Measurements from ENCODE around the gene USP34.

DNA sequence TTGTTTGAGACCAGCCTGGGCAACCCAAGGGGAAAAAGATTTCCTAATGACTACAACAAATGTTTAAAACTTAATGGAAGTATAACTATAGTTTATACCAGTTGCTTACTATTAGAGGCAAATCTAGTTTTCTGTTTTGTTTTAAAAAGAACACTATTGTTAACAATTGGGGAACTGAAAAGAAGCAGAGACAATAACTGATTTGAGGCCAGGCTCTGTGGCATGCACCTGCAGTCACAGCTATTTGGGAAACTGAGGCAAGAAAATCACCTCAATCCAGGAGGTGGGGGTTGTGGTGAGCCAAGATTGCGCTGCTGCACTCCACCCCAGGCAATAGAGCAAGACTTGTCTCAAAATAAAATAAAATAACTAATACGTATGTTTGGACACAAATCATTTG, 28.2 kb upstream of the USP34 start:
- TF ChIP-seq POLR2AphosphoS5 (IDR thresholded peaks at IDR 0.05; ENCODE audit: borderline replicate concordance, low read depth, low read length): no peak
- no peak for TF ChIP-seq EZH2 (IDR thresholded peaks at IDR 0.05)
- TF ChIP-seq FOXP2 (optimal IDR thresholded peaks at IDR 0.05; ENCODE audit: control extremely low read depth, extremely low read length, insufficient read depth): no peak
